Measurements from ENCODE around the gene POLR2B. TPM values are rescaled to one million over a fixed set of nuclear protein-coding genes. Genes with fewer than 3 reads are reported as not detected.

POLR2B gene
- total and polyA plus RNA-seq, 2 donors from 2014 or later: 30.6 to 78.2 TPM

- FAIRE-seq (no peak), DNase-seq (peak; percentile 61 to 89 (median 71))
- peak overlapping the region; percentile 84 to 97 (median 92) for H3K4me3 ChIP-seq (ENCODE audit: low read length in 3 of 3)
- peak overlapping the region; percentile 71 to 82 for H3K27ac ChIP-seq (ENCODE audit: low read depth in 2 of 2, low read length in 2 of 2)
- intact Hi-C loops (cut with DNase I): no loop called here
- H3K9me3 ChIP-seq (ENCODE audit: control insufficient read depth in 2 of 3, insufficient read depth in 1 of 3, low read length in 3 of 3): peaks cover 0 to 10% (median 0%) of the 10 kb centered on the region in 3 donors
- no peaks in the 10 kb centered on the region for H3K27me3 ChIP-seq (ENCODE audit: control insufficient read depth, insufficient read depth, low read length)
- peak; percentile 6 for TF ChIP-seq CTCF (IDR thresholded peaks at IDR 0.05; ENCODE audit: borderline replicate concordance, extremely low read depth, insufficient read depth)
- peaks cover 11 to 20% (median 18%) of the 10 kb centered on the region in 3 donors for H3K36me3 ChIP-seq (ENCODE audit: control insufficient read depth in 2 of 3, insufficient read depth in 3 of 3, low read length in 3 of 3)
- H3K4me1 ChIP-seq (ENCODE audit: control insufficient read depth in 2 of 3, insufficient read depth in 2 of 3, low read depth in 1 of 3, low read length in 3 of 3): peaks cover 0 to 12% (median 0%) of the 10 kb centered on the region in 3 donors
- peak overlapping the region; percentile 66 to 91 (median 76) for H3K9ac ChIP-seq (ENCODE audit: low read length in 3 of 3)
Measured at GRCh38 chr4:56976837-56977320, 1.8 kb upstream of the POLR2B start.

GRCh38 chr4:56977321-56978012, 1.2 kb upstream of the POLR2B start, which contains the start of gene NOA1:
Gene NOA1 (minus strand): TSS chr4:56977606. CDS start chr4:56977585, 21 bp downstream.
- H3K9ac ChIP-seq (ENCODE audit: low read length in 3 of 3): peak within 1 kb of the TSS; percentile 66 to 99 (median 91)
- FAIRE-seq (peak; percentile 86), DNase-seq (peak; percentile 99 to 100 (median 99))
- peak within 1 kb of the TSS; percentile 97 to 99 (median 97) for H3K4me3 ChIP-seq (ENCODE audit: low read length in 3 of 3)
- TF ChIP-seq CTCF (IDR thresholded peaks at IDR 0.05; ENCODE audit: borderline replicate concordance, extremely low read depth, insufficient read depth): no peak
- H3K27ac ChIP-seq (ENCODE audit: low read depth in 2 of 2, low read length in 2 of 2): peak within 1 kb of the TSS; percentile 71 to 82
- H3K9me3 ChIP-seq (ENCODE audit: control insufficient read depth in 2 of 3, insufficient read depth in 1 of 3, low read length in 3 of 3): peaks cover 0 to 10% (median 0%) of the 10 kb centered on the region in 3 donors
- peaks cover 10 to 15% (median 13%) of the 10 kb centered on the region in 3 donors for H3K36me3 ChIP-seq (ENCODE audit: control insufficient read depth in 2 of 3, insufficient read depth in 3 of 3, low read length in 3 of 3)
- H3K4me1 ChIP-seq (ENCODE audit: control insufficient read depth in 2 of 3, insufficient read depth in 2 of 3, low read depth in 1 of 3, low read length in 3 of 3): peaks cover 0 to 12% (median 0%) of the 10 kb centered on the region in 3 donors
- no peaks in the 10 kb centered on the region for H3K27me3 ChIP-seq (ENCODE audit: control insufficient read depth, insufficient read depth, low read length)
- intact Hi-C loops (cut with DNase I): no loop called here

GRCh38 chr4:56979421-56980072, 851 bp downstream of the POLR2B start:
- no peak for TF ChIP-seq CTCF (IDR thresholded peaks at IDR 0.05; ENCODE audit: borderline replicate concordance, extremely low read depth, insufficient read depth)
- peaks cover 0 to 12% (median 0%) of the 10 kb centered on the region in 3 donors for H3K4me1 ChIP-seq (ENCODE audit: control insufficient read depth in 2 of 3, insufficient read depth in 2 of 3, low read depth in 1 of 3, low read length in 3 of 3)
- FAIRE-seq: no peak
- H3K36me3 ChIP-seq (ENCODE audit: control insufficient read depth in 2 of 3, insufficient read depth in 3 of 3, low read length in 3 of 3): peaks cover 0 to 2% (median 0%) of the 10 kb centered on the region in 3 donors
- H3K27me3 ChIP-seq (ENCODE audit: control insufficient read depth, insufficient read depth, low read length): no peaks in the 10 kb centered on the region
- H3K9ac ChIP-seq (ENCODE audit: low read length in 3 of 3): peak overlapping the region in 2 of 3 donors; percentile 89 to 99
- peak overlapping the region; percentile 97 to 99 (median 97) for H3K4me3 ChIP-seq (ENCODE audit: low read length in 3 of 3)
- no peaks in the 10 kb centered on the region for H3K9me3 ChIP-seq (ENCODE audit: control insufficient read depth in 2 of 3, insufficient read depth in 1 of 3, low read length in 3 of 3)
- DNase-seq: peak in 3 of 5 donors; percentile 22 to 53 (median 28)
- intact Hi-C loops (cut with DNase I): no loop called here
- H3K27ac ChIP-seq (ENCODE audit: low read depth in 2 of 2, low read length in 2 of 2): peak overlapping the region; percentile 77 to 80
